HG03196 (cell line): ENCODE data around the gene GABRR1.

Experiments
- ATAC-seq: cut with Tn5 transposase; IDR thresholded peaks from one replicate; pipeline ENCODE4 v1.9.1; 2021; ENCODE audit not compliant: unreplicated experiment

The GABRR1 gene

GRCh38 chr6:89216411-89216810, 747 bp downstream of the GABRR1 start:
- ATAC-seq, result no peak

GRCh38 chr6:89215391-89215790, 1.8 kb downstream of the GABRR1 start:
- ATAC-seq, result no peak

- ATAC-seq, result no peak
Measured at GRCh38 chr6:89214197-89214596, 3.0 kb downstream of the GABRR1 start.

- no peak for ATAC-seq
Measured at GRCh38 chr6:89212472-89212871, 4.7 kb downstream of the GABRR1 start.

GRCh38 chr6:89209457-89209856, 7.7 kb downstream of the GABRR1 start:
- no peak for ATAC-seq

GRCh38 chr6:89208551-89208950, 8.6 kb downstream of the GABRR1 start:
- ATAC-seq, result no peak

- no peak for ATAC-seq
Measured at GRCh38 chr6:89205819-89206218, 11.3 kb downstream of the GABRR1 start.

GRCh38 chr6:89204096-89204495, 13.1 kb downstream of the GABRR1 start:
- no peak for ATAC-seq

- no peak for ATAC-seq
Measured at GRCh38 chr6:89200706-89201215, 16.4 kb downstream of the GABRR1 start.

- ATAC-seq, result no peak
Measured at GRCh38 chr6:89199579-89199978, 17.6 kb downstream of the GABRR1 start.

- ATAC-seq, result no peak
Measured at GRCh38 chr6:89198235-89198634, 18.9 kb downstream of the GABRR1 start.

GRCh38 chr6:89197141-89197540, 20.0 kb downstream of the GABRR1 start:
- ATAC-seq, result no peak

GRCh38 chr6:89194559-89194958, 22.6 kb downstream of the GABRR1 start:
- ATAC-seq, result no peak

GRCh38 chr6:89190741-89191140, 26.4 kb downstream of the GABRR1 start:
- ATAC-seq, result no peak

- no peak for ATAC-seq
Measured at GRCh38 chr6:89187504-89187903, 29.7 kb downstream of the GABRR1 start.

GRCh38 chr6:89186762-89187161, 30.4 kb downstream of the GABRR1 start:
- no peak for ATAC-seq

- ATAC-seq, result no peak
Measured at GRCh38 chr6:89184344-89184743, 32.8 kb downstream of the GABRR1 start.

GRCh38 chr6:89183294-89183693, 33.9 kb downstream of the GABRR1 start:
- no peak for ATAC-seq

- no peak for ATAC-seq
Measured at GRCh38 chr6:89180971-89181370, 36.2 kb downstream of the GABRR1 start.

GRCh38 chr6:89180112-89180511, 37.0 kb downstream of the GABRR1 start:
- no peak for ATAC-seq

GRCh38 chr6:89173634-89174033, 43.5 kb downstream of the GABRR1 start:
- no peak for ATAC-seq

- no peak for ATAC-seq
Measured at GRCh38 chr6:89172131-89172530, 45.0 kb downstream of the GABRR1 start.

- ATAC-seq, result no peak
Measured at GRCh38 chr6:89162047-89162371, 55.1 kb downstream of the GABRR1 start.
